ENCODE results near the gene SLX4.

The SLX4 gene

GRCh38 chr16:3589441-3589921 is 21.9 kb downstream of the SLX4 start:
- no peak overlapping the region for H3K4me3 ChIP-seq (ENCODE audit: low read depth, low read length)
- DNase-seq (ENCODE audit: low read depth), result no peak
- TF ChIP-seq CTCF (IDR thresholded peaks at IDR 0.05; ENCODE audit: insufficient read depth, low read depth, low read length, missing control alignments), result no peak

- no peak for TF ChIP-seq CTCF (IDR thresholded peaks at IDR 0.05; ENCODE audit: insufficient read depth, low read depth, low read length, missing control alignments)
- H3K4me3 ChIP-seq (ENCODE audit: low read depth, low read length), result no peak overlapping the region
- DNase-seq (ENCODE audit: low read depth), result no peak
These were observed 22.4 kb downstream of the SLX4 start for GRCh38 chr16:3589001-3589400.

- peak; percentile 66 for DNase-seq (ENCODE audit: low read depth)
- no peak for TF ChIP-seq CTCF (IDR thresholded peaks at IDR 0.05; ENCODE audit: insufficient read depth, low read depth, low read length, missing control alignments)
- H3K4me3 ChIP-seq (ENCODE audit: low read depth, low read length), result no peak overlapping the region
These were observed 23.8 kb downstream of the SLX4 start for GRCh38 chr16:3587547-3588110.

GRCh38 chr16:3584412-3584811 is 27.0 kb downstream of the SLX4 start:
- no peak for DNase-seq (ENCODE audit: low read depth)
- no peak for TF ChIP-seq CTCF (IDR thresholded peaks at IDR 0.05; ENCODE audit: insufficient read depth, low read depth, low read length, missing control alignments)
- no peak overlapping the region for H3K4me3 ChIP-seq (ENCODE audit: low read depth, low read length)

GRCh38 chr16:3583303-3584038 is 27.9 kb downstream of the SLX4 start:
- no peak overlapping the region for H3K4me3 ChIP-seq (ENCODE audit: low read depth, low read length)
- no peak for TF ChIP-seq CTCF (IDR thresholded peaks at IDR 0.05; ENCODE audit: insufficient read depth, low read depth, low read length, missing control alignments)
- DNase-seq (ENCODE audit: low read depth), result no peak

- no peak for TF ChIP-seq CTCF (IDR thresholded peaks at IDR 0.05; ENCODE audit: insufficient read depth, low read depth, low read length, missing control alignments)
- no peak overlapping the region for H3K4me3 ChIP-seq (ENCODE audit: low read depth, low read length)
- no peak for DNase-seq (ENCODE audit: low read depth)
These were observed 28.9 kb downstream of the SLX4 start for GRCh38 chr16:3582276-3583165.
